Heart right ventricle (tissue), 16 donors: ENCODE results near the gene RXFP1. TPM values are rescaled to one million over a fixed set of nuclear protein-coding genes. Genes with fewer than 3 reads are reported as not detected.

Experiments
- ATAC-seq, 8 donors: fragments of 200-7000 bp; cut with Tn5 transposase; one replicate each; pipeline ENCODE4 v1.9.1; 2020; ENCODE audit warnings: mild to moderate bottlenecking in 8 of 8, moderate library complexity in 8 of 8, moderate number of reproducible peaks in 1 of 8
- DNase-seq, 2 donors: peaks; one replicate each; pipeline ENCODE4 v3.0.0-alpha.2; 2020
- H3K27ac ChIP-seq, 10 donors: fragments of 200-600 bp; sonication (generic) in 2 of 10; one replicate each; pipeline versions ENCODE4 v1.5.0 to v1.8.0; 2020 to 2022; ENCODE audit warnings: mild to moderate bottlenecking in 3 of 10
- H3K27me3 ChIP-seq, 7 donors: fragments of 200-600 bp; one replicate each; pipeline ENCODE4 v1.8.0; 2021 to 2022; ENCODE audit warnings: mild to moderate bottlenecking in 2 of 7
- H3K36me3 ChIP-seq, 9 donors: fragments of 200-600 bp; sonication (generic) in 1 of 9; one replicate each; pipeline versions ENCODE4 v1.5.0 to v1.8.0; 2020 to 2022; ENCODE audit warnings: mild to moderate bottlenecking in 2 of 9
- H3K4me1 ChIP-seq, 9 donors: fragments of 200-600 bp; sonication (generic) in 1 of 9; one replicate each; pipeline versions ENCODE4 v1.5.0 to v1.8.0; 2020 to 2022; ENCODE audit warnings: mild to moderate bottlenecking in 4 of 9
- H3K4me3 ChIP-seq, 10 donors: fragments of 200-600 bp; sonication (generic) in 2 of 10; one replicate each; pipeline versions ENCODE4 v1.5.0 to v1.8.0; 2020 to 2022; ENCODE audit warnings: mild to moderate bottlenecking in 7 of 10, moderate library complexity in 2 of 10
- H3K9me3 ChIP-seq, 11 donors: fragments of 200-600 bp in 10 of 11; sonication (generic) in 2 of 11; one replicate each; pipeline versions ENCODE4 v1.5.0 to v1.8.0; 2013 to 2022; ENCODE audit warnings: mild to moderate bottlenecking in 2 of 11, control low read depth in 1 of 11, moderate library complexity in 1 of 11
- CTCF ChIP-seq, 9 donors: fragments of 200-600 bp; sonication (generic) in 2 of 9; IDR thresholded peaks; one replicate each; pipeline versions ENCODE4 v1.5.0 to v1.8.0; 2021 to 2022; ENCODE audit warnings: antibody characterized with exemption in 9 of 9, mild to moderate bottlenecking in 5 of 9, moderate library complexity in 1 of 9
- WGBS, 2 donors: extraction: QIAGEN DNeasy Blood & Tissue Kit; methylation state at CpG; one replicate each; pipeline ENCODE4 v1.1.7; 2013; ENCODE audit warnings: inconsistent platforms in 1 of 2; 5-methylcytosine and 5-hydroxymethylcytosine counted together
- intact Hi-C, 10 donors: fragments of 100-400 bp; cut with DNase I; formaldehyde crosslinking; loops; one replicate each; pipeline versions ENCODE4 v1.11.1 to v1.14.2; 2022
- polyA plus RNA-seq, 2 donors: library from polyadenylated mRNA; stranded (reverse); fragments of 200-250 nt; gene quantifications; one replicate each; pipeline ENCODE4 v1.2.3, GENCODE V29; 2013
- total RNA-seq, 10 donors: library from RNA; stranded (reverse); fragmentation: NEBNext Ultra II Directional in 3 of 10; extraction: Animal tissue kit (Norgen Biotek cat#: 25700) in 3 of 10; gene quantifications; one replicate each; pipeline versions ENCODE4 v1.2.1 to v1.2.4, GENCODE V29; 2021 to 2023
- donor health status: Arrhythmogenic right ventricular cardiomyopathy.
- donor health status: ischemic (EF 13 %, LVEDD 7.1; RV severe dilation, severe dysfunction).
- donor health status: healthy with polysubstance abuse.
- donor health status: DM: no; HTN: yes; CAD: no.
- donor health status: DM: no; HTN: no; CAD: no.
- donor health status: ischemic (EF 25% LVEDD 6.9; RV normal size, moderate dysfunction).
- donor health status: ischemic (EF 25% LVEDD 5.7; RV mildly dilated, moderate dysfunction).
- donor health status: healthy.
- donor health status: DM: yes; HTN: yes; CAD: no.
- donor health status: Ischemic cardiomyopathy.
- donor health status: ischemic (EF 35%, LVEDD 5.7; RV mildly dilated, moderate dysfunction).
- donor health status: nonischemic (EF 11% LVEDD 7.7; RV severe dilation, severe dysfunction).
- donor health status: DM: yes; HTN: yes; CAD: no.
- donor health status: PGD.
- donor health status: ischemic (EF 29% LVEDD 5.4; RV normal size, mild dysfunction).
- donor health status: nonischemic (EF 23%, LVEDD 6.1; RV moderate dilation, normal function).

RXFP1 gene
- total and polyA plus RNA-seq, 12 donors = 0.07 to 0.16 TPM; not detected in 10

GRCh38 chr4:158530381-158530780 is 8.7 kb downstream of the RXFP1 start:
- intact Hi-C loops = no loop called here
- 66 to 68% methylated on average over 2 of the region's 2 CpGs for WGBS, 2 donors

GRCh38 chr4:158530898-158531297 is 9.2 kb downstream of the RXFP1 start:
- Histone ChIP-seq H3K27ac (no peak overlapping the region), H3K9me3 (no peaks in the 10 kb centered on the region), H3K4me3 (no peak overlapping the region), H3K27me3 (no peaks in the 10 kb centered on the region), H3K4me1 (no peaks in the 10 kb centered on the region), H3K36me3 (no peaks in the 10 kb centered on the region)
- DNase-seq = no peak
- TF ChIP-seq CTCF (IDR thresholded peaks at IDR 0.05) = no peak
- WGBS, 2 donors = 71 to 80% methylated on average over 6 of the region's 6 CpGs
- intact Hi-C loops = no loop called here
- no peak for ATAC-seq

More at GRCh38 chr4:158530381-158530780, 8.7 kb downstream of the RXFP1 start:
- H3K27ac ChIP-seq = no peak overlapping the region
- H3K27me3 ChIP-seq = no peaks in the 10 kb centered on the region
- DNase-seq (no peak), ATAC-seq (no peak)
- no peaks in the 10 kb centered on the region for H3K9me3 ChIP-seq
- H3K4me1 ChIP-seq = no peaks in the 10 kb centered on the region
- no peaks in the 10 kb centered on the region for H3K36me3 ChIP-seq
- no peak for TF ChIP-seq CTCF (IDR thresholded peaks at IDR 0.05)
- H3K4me3 ChIP-seq = no peak overlapping the region

- no peak for TF ChIP-seq CTCF (IDR thresholded peaks at IDR 0.05)
- 52 to 59% methylated on average over 6 of the region's 6 CpGs for WGBS, 2 donors
- DNase-seq (no peak), ATAC-seq (no peak)
- H3K27ac ChIP-seq = no peak overlapping the region
- no peaks in the 10 kb centered on the region for H3K4me1 ChIP-seq
- H3K9me3 ChIP-seq = no peaks in the 10 kb centered on the region
- H3K36me3 ChIP-seq = no peaks in the 10 kb centered on the region
- intact Hi-C loops = no loop called here
- H3K4me3 ChIP-seq = no peak overlapping the region
- H3K27me3 ChIP-seq = no peaks in the 10 kb centered on the region
These were observed 11.0 kb downstream of the RXFP1 start for GRCh38 chr4:158532556-158533231.

GRCh38 chr4:158534727-158535126 is 13.0 kb downstream of the RXFP1 start:
- 90 to 95% methylated on average over 3 of the region's 3 CpGs for WGBS, 2 donors
- intact Hi-C loops = no loop called here
- no peak for ATAC-seq

More at GRCh38 chr4:158534727-158535126, 13.0 kb downstream of the RXFP1 start:
- no peak for DNase-seq
- Histone ChIP-seq H3K27me3 (no peaks in the 10 kb centered on the region), H3K9me3 (no peaks in the 10 kb centered on the region), H3K27ac (no peak overlapping the region), H3K4me1 (no peaks in the 10 kb centered on the region), H3K4me3 (no peak overlapping the region), H3K36me3 (no peaks in the 10 kb centered on the region)
- no peak for TF ChIP-seq CTCF (IDR thresholded peaks at IDR 0.05)
